Ovary (tissue), 3 donors: Measurements from ENCODE around the gene MYL10.

Experiments
- POLR2A ChIP-seq: fragments of 450-650 bp; IDR thresholded peaks from one replicate; pipeline ENCODE4 v1.6.1; 2017; ENCODE audit warnings: antibody characterized with exemption, mild to moderate bottlenecking, moderate library complexity
- TF ChIP-seq, protein P1 (sequence below), 3 donors: fragments of 450-650 bp in 2 of 3; fragments of 200-600 bp in 1 of 3; IDR thresholded peaks; one replicate each; pipeline versions ENCODE4 v1.5.1 to v1.8.0; 2016 to 2022; ENCODE audit warnings: antibody characterized with exemption in 3 of 3, mild to moderate bottlenecking in 1 of 3
- donor health status: DM: no; HTN: no; CAD: no.

DNA sequence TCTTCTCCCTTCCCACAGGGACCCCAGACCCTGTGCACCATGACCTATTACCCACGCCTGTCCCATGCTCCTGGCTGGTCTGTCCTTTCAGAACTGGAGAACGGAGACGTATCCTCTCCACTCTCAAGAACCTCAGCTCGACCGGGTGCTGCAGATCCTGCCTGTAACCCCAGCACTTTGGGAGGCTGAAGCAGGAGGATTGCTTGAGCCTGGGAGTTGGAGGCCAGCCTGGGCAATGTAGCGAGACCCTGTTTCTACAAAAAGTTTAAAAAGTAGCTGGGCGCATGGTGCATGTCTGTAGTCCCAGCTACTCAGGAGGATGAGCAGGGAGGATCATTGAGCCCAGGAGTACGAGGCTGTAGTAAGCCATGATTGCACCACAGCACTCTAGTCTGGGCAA is 37.2 kb upstream of the MYL10 start:
- no peak for TF ChIP-seq POLR2A
- TF ChIP-seq, protein P1, sequence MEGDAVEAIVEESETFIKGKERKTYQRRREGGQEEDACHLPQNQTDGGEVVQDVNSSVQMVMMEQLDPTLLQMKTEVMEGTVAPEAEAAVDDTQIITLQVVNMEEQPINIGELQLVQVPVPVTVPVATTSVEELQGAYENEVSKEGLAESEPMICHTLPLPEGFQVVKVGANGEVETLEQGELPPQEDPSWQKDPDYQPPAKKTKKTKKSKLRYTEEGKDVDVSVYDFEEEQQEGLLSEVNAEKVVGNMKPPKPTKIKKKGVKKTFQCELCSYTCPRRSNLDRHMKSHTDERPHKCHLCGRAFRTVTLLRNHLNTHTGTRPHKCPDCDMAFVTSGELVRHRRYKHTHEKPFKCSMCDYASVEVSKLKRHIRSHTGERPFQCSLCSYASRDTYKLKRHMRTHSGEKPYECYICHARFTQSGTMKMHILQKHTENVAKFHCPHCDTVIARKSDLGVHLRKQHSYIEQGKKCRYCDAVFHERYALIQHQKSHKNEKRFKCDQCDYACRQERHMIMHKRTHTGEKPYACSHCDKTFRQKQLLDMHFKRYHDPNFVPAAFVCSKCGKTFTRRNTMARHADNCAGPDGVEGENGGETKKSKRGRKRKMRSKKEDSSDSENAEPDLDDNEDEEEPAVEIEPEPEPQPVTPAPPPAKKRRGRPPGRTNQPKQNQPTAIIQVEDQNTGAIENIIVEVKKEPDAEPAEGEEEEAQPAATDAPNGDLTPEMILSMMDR (IDR thresholded peaks at IDR 0.05), result no peak
